H9 (cell line): ENCODE results near the gene SCLY. TPM values are rescaled to one million over a fixed set of nuclear protein-coding genes. Genes with fewer than 3 reads are reported as not detected.
A peak's percentile ranks its signal among the peaks of the same experiment; 100 is the strongest.

ENCODE experiments used
- DNase-seq: peaks from one replicate; pipeline ENCODE4 v3.0.0-alpha.2; 2017
- H2AFZ ChIP-seq: one replicate; pipeline ENCODE4 v1.6.1; 2013; ENCODE audit warnings: mild to moderate bottlenecking, low read length, control low read depth, moderate library complexity
- H2AK5ac ChIP-seq: 2 replicates; pipeline ENCODE4 v1.6.1; 2013; ENCODE audit warnings: low read length, control low read depth, mixed read lengths; ENCODE audit not compliant: insufficient read length
- H2BK120ac ChIP-seq: one replicate; pipeline ENCODE4 v1.6.1; 2013; ENCODE audit warnings: low read depth, mild to moderate bottlenecking, low read length, control low read depth, inconsistent platforms; ENCODE audit not compliant: poor library complexity, severe bottlenecking
- H2BK12ac ChIP-seq: 2 replicates; pipeline ENCODE4 v1.6.1; 2013; ENCODE audit warnings: low read length, control low read depth, mixed read lengths, low read depth; ENCODE audit not compliant: insufficient read length
- H2BK15ac ChIP-seq: 2 replicates; pipeline ENCODE4 v1.6.1; 2013; ENCODE audit warnings: low read depth, low read length, control low read depth
- H2BK20ac ChIP-seq: one replicate; pipeline ENCODE4 v1.6.1; 2013; ENCODE audit warnings: low read depth, mild to moderate bottlenecking, low read length, control low read depth, inconsistent platforms; ENCODE audit not compliant: poor library complexity, severe bottlenecking
- H2BK5ac ChIP-seq: 2 replicates; pipeline ENCODE4 v1.6.1; 2013; ENCODE audit warnings: low read length, control low read depth, mixed read lengths; ENCODE audit not compliant: insufficient read length
- H3K14ac ChIP-seq: 2 replicates; pipeline ENCODE4 v1.6.1; 2013; ENCODE audit warnings: low read length, control low read depth; ENCODE audit not compliant: insufficient read depth
- H3K18ac ChIP-seq: 2 replicates; pipeline ENCODE4 v1.6.1; 2013; ENCODE audit warnings: low read depth, mild to moderate bottlenecking, mixed read lengths, low read length, control low read depth; ENCODE audit not compliant: insufficient read length
- H3K23ac ChIP-seq: 2 replicates; pipeline ENCODE4 v1.6.1; 2013; ENCODE audit warnings: low read length, control low read depth, mixed read lengths, low read depth; ENCODE audit not compliant: insufficient read length
- H3K23me2 ChIP-seq: 2 replicates; pipeline ENCODE4 v1.6.1; 2013; ENCODE audit warnings: low read depth, mild to moderate bottlenecking, mixed read lengths, low read length, control low read depth; ENCODE audit not compliant: insufficient read length, poor library complexity, severe bottlenecking
- H3K27ac ChIP-seq: 2 replicates; pipeline ENCODE4 v1.5.1; 2013; ENCODE audit warnings: low read length, control low read depth, mixed read lengths, low read depth; ENCODE audit not compliant: insufficient read length
- H3K27me3 ChIP-seq: 2 replicates; pipeline ENCODE4 v1.6.1; 2013; ENCODE audit warnings: low read length, control low read depth, inconsistent platforms; ENCODE audit not compliant: insufficient read depth
- H3K4ac ChIP-seq: 2 replicates; pipeline ENCODE4 v1.6.1; 2013; ENCODE audit warnings: low read depth, mild to moderate bottlenecking, control low read depth, inconsistent platforms, low read length, moderate library complexity
- H3K4me1 ChIP-seq: 2 replicates; pipeline ENCODE4 v1.6.1; 2013; ENCODE audit warnings: low read length, control low read depth, inconsistent platforms; ENCODE audit not compliant: insufficient read depth
- H3K4me2 ChIP-seq: 2 replicates; pipeline ENCODE4 v1.6.1; 2013; ENCODE audit warnings: low read length, control low read depth, mixed read lengths; ENCODE audit not compliant: insufficient read length, insufficient read depth
- H3K56ac ChIP-seq: 2 replicates; pipeline ENCODE4 v1.6.1; 2013; ENCODE audit warnings: low read depth, mild to moderate bottlenecking, mixed read lengths, low read length, control low read depth; ENCODE audit not compliant: insufficient read length
- H3K79me1 ChIP-seq: 2 replicates; pipeline ENCODE4 v1.6.1; 2013; ENCODE audit warnings: low read depth, mild to moderate bottlenecking, moderate library complexity, low read length, control low read depth, inconsistent platforms; ENCODE audit not compliant: insufficient read depth, poor library complexity, severe bottlenecking
- H3K79me2 ChIP-seq: 2 replicates; pipeline ENCODE4 v1.6.1; 2013; ENCODE audit warnings: low read length, control low read depth, inconsistent platforms; ENCODE audit not compliant: insufficient read depth
- H3K9ac ChIP-seq: 2 replicates; pipeline ENCODE4 v1.6.1; 2013; ENCODE audit warnings: low read length, control low read depth, mixed read lengths; ENCODE audit not compliant: insufficient read length; ENCODE audit errors: extremely low read depth
- H3K9me3 ChIP-seq: one replicate; pipeline ENCODE4 v1.6.1; 2013; ENCODE audit warnings: low read depth, low read length, inconsistent platforms; ENCODE audit not compliant: control insufficient read depth
- H3T11ph ChIP-seq: one replicate; pipeline ENCODE4 v1.6.1; 2013; ENCODE audit warnings: mild to moderate bottlenecking, low read length, control low read depth, inconsistent platforms
- H4K20me1 ChIP-seq: one replicate; pipeline ENCODE4 v1.6.1; 2013; ENCODE audit not compliant: control insufficient read depth, insufficient read length, insufficient read depth
- H4K5ac ChIP-seq: 2 replicates; pipeline ENCODE4 v1.6.1; 2013; ENCODE audit warnings: low read depth, mild to moderate bottlenecking, mixed read lengths, low read length, control low read depth; ENCODE audit not compliant: insufficient read length
- H4K8ac ChIP-seq: replicated peaks from 2 replicates; pipeline ENCODE4 v1.6.1; 2013; ENCODE audit warnings: low read length, control low read depth, mixed read lengths, low read depth; ENCODE audit not compliant: insufficient read length
- H4K91ac ChIP-seq: 2 replicates; pipeline ENCODE4 v1.6.1; 2013; ENCODE audit warnings: low read depth, mild to moderate bottlenecking, moderate library complexity, mixed read lengths, low read length, control low read depth; ENCODE audit not compliant: insufficient read length
- H3K27ac Mint-ChIP-seq, 3 experiments: 2 replicates in 2 of 3; 3 replicates in 1 of 3; pipeline ENCODE4 v1.8.0; 2020 to 2021; ENCODE audit warnings: mixed read lengths in 3 of 3, mild to moderate bottlenecking in 1 of 3, moderate library complexity in 1 of 3
- H3K27me3 Mint-ChIP-seq: 2 replicates; pipeline ENCODE4 v1.8.0; 2021; ENCODE audit warnings: low read depth, mild to moderate bottlenecking, moderate library complexity, mixed read lengths
- H3K36me3 Mint-ChIP-seq, 3 experiments: 2 replicates in 2 of 3; 3 replicates in 1 of 3; pipeline ENCODE4 v1.8.0; 2020 to 2021; ENCODE audit warnings: low read depth in 3 of 3, mixed read lengths in 3 of 3; ENCODE audit not compliant: insufficient read depth in 1 of 3
- H3K4me1 Mint-ChIP-seq, 2 experiments: 2 replicates each; pipeline ENCODE4 v1.8.0; 2020; ENCODE audit warnings: mixed read lengths in 2 of 2
- H3K4me3 Mint-ChIP-seq, 2 experiments: 2 replicates in 1 of 2; 3 replicates in 1 of 2; pipeline ENCODE4 v1.8.0; 2020 to 2021; ENCODE audit warnings: mild to moderate bottlenecking in 2 of 2, mixed read lengths in 2 of 2, moderate library complexity in 1 of 2
- H3K9me3 Mint-ChIP-seq, 2 experiments: 2 replicates in 1 of 2; 3 replicates in 1 of 2; pipeline ENCODE4 v1.8.0; 2020; ENCODE audit warnings: mild to moderate bottlenecking in 2 of 2, mixed read lengths in 2 of 2, moderate library complexity in 1 of 2
- WGBS: extraction: QIAGEN DNeasy Blood & Tissue Kit; methylation state at CpG from one replicate; pipeline ENCODE4 v1.1.7; 2013; ENCODE audit warnings: missing lambda C conversion rate, low lambda C conversion rate, mixed read lengths; ENCODE audit not compliant: insufficient read length; ENCODE audit errors: extremely low coverage; 5-methylcytosine and 5-hydroxymethylcytosine counted together
- total RNA-seq: library from RNA; stranded (reverse); gene quantifications from 2 replicates; pipeline ENCODE4 v1.2.1, GENCODE V29; 2021
- TF ChIP-seq, protein P1 (sequence below): fragments of 200-600 bp; sonication (generic); conservative IDR thresholded peaks from 3 replicates; pipeline ENCODE4 v1.8.0; 2021; ENCODE audit warnings: antibody characterized with exemption, mild to moderate bottlenecking

SCLY gene
- total RNA-seq, 1 experiment from 2014 or later: 55.3 TPM

DNA sequence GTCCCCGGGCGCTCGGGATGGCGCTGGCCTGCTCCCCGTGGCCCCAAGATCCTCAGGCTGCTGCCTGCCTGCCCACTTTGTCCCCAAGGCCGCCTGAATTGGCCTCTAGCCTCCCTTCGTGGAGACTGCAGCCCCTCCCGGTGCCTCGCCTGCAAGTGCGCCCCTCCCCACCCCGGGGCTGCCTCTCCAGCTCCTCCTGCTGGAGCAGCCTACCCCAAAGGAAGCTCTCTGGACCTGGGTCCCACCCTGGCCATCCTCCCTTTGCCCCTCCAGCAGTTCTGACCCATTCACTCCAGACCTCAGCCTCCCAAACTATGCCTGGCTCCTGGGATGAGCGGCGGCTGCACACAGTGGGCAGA is 45.5 kb downstream of the SCLY start:
- H2BK20ac ChIP-seq: no peak overlapping the region
- Mint-ChIP-seq H3K27ac (no peak overlapping the region), H3K4me1 (peaks cover 19 to 28% of the 10 kb centered on the region in 2 experiments), H3K36me3 (no peaks in the 10 kb centered on the region), H3K27me3 (no peaks in the 10 kb centered on the region; the same call in none of the 2 replicates), H3K4me3 (no peak overlapping the region), H3K9me3 (peaks cover 0 to 1% of the 10 kb centered on the region in 2 experiments; a peak in 1 of 5 replicates)
- no peak overlapping the region for H3K56ac ChIP-seq
- no peak overlapping the region for H4K5ac ChIP-seq
- no peak overlapping the region for H2BK120ac ChIP-seq
- H4K20me1 ChIP-seq: no peaks in the 10 kb centered on the region
- H4K91ac ChIP-seq: no peak overlapping the region
- H2AK5ac ChIP-seq: no peak overlapping the region
- H3K4me2 ChIP-seq: no peak overlapping the region
- no peaks in the 10 kb centered on the region; the same call in 1 of the 2 replicates for H3K4me1 ChIP-seq
- H3K9ac ChIP-seq: no peak overlapping the region
- no peak overlapping the region for H3K27ac ChIP-seq
- H3K23ac ChIP-seq: no peak overlapping the region
- H2AFZ ChIP-seq: no peak overlapping the region
- no peaks in the 10 kb centered on the region for H3K9me3 ChIP-seq
- H3T11ph ChIP-seq: no peak overlapping the region
- H3K18ac ChIP-seq: no peak overlapping the region
- H2BK5ac ChIP-seq: no peak overlapping the region
- no peak overlapping the region for H2BK12ac ChIP-seq
- no peaks in the 10 kb centered on the region for H3K23me2 ChIP-seq
- H2BK15ac ChIP-seq: no peak overlapping the region
- no CpG with 5 or more reads among the region's 13 CpGs for WGBS
- H3K14ac ChIP-seq: no peak overlapping the region
- no peaks in the 10 kb centered on the region for H3K79me2 ChIP-seq
- no peak overlapping the region for H4K8ac ChIP-seq
- H3K4ac ChIP-seq: no peak overlapping the region
- TF ChIP-seq, protein P1, sequence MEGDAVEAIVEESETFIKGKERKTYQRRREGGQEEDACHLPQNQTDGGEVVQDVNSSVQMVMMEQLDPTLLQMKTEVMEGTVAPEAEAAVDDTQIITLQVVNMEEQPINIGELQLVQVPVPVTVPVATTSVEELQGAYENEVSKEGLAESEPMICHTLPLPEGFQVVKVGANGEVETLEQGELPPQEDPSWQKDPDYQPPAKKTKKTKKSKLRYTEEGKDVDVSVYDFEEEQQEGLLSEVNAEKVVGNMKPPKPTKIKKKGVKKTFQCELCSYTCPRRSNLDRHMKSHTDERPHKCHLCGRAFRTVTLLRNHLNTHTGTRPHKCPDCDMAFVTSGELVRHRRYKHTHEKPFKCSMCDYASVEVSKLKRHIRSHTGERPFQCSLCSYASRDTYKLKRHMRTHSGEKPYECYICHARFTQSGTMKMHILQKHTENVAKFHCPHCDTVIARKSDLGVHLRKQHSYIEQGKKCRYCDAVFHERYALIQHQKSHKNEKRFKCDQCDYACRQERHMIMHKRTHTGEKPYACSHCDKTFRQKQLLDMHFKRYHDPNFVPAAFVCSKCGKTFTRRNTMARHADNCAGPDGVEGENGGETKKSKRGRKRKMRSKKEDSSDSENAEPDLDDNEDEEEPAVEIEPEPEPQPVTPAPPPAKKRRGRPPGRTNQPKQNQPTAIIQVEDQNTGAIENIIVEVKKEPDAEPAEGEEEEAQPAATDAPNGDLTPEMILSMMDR: peak; percentile 52; the same call in 2 of the 3 replicates
- H3K79me1 ChIP-seq: no peaks in the 10 kb centered on the region
- no peaks in the 10 kb centered on the region for H3K27me3 ChIP-seq
- DNase-seq: peak; percentile 69
